ENCODE results near the gene STON1.

Gene STON1

GRCh38 chr2:48568547-48568946, 38.6 kb downstream of the STON1 start:
- H3K27ac ChIP-seq (ENCODE audit: low read length) = no peak overlapping the region
- no peaks in the 10 kb centered on the region for H4K20me1 ChIP-seq (ENCODE audit: insufficient read depth, low read length)
- H3K4me1 ChIP-seq (ENCODE audit: low read length) = peaks cover 7% of the 10 kb centered on the region
- no peaks in the 10 kb centered on the region for H3K9me3 ChIP-seq (ENCODE audit: insufficient read depth, low read length)
- no peaks in the 10 kb centered on the region for H3K79me2 ChIP-seq (ENCODE audit: low read length)
- no peaks in the 10 kb centered on the region for H3K36me3 ChIP-seq (replicated peaks; ENCODE audit: low read depth, low read length)
- TF ChIP-seq EZH2phosphoT487 (IDR thresholded peaks at IDR 0.05; ENCODE audit: low read depth) (no peak), CTCF (IDR thresholded peaks at IDR 0.05; ENCODE audit: low read depth, low read length) (no peak)
- H3K4me2 ChIP-seq (ENCODE audit: low read length) = no peak overlapping the region
- H3K9ac ChIP-seq (ENCODE audit: low read length) = no peak overlapping the region
- peaks cover 23% of the 10 kb centered on the region for H3K27me3 ChIP-seq (ENCODE audit: low read depth, low read length)
- H3K4me3 ChIP-seq (ENCODE audit: low read length) = no peak overlapping the region
- no peak overlapping the region for H2AFZ ChIP-seq (ENCODE audit: low read depth, low read length)

GRCh38 chr2:48569433-48569832, 39.5 kb downstream of the STON1 start:
- no peak overlapping the region for H3K27ac ChIP-seq (ENCODE audit: low read length)
- no peak overlapping the region for H3K4me2 ChIP-seq (ENCODE audit: low read length)
- H3K79me2 ChIP-seq (ENCODE audit: low read length) = no peaks in the 10 kb centered on the region
- H3K9ac ChIP-seq (ENCODE audit: low read length) = no peak overlapping the region
- no peak overlapping the region for H3K4me3 ChIP-seq (ENCODE audit: low read length)
- H4K20me1 ChIP-seq (ENCODE audit: insufficient read depth, low read length) = no peaks in the 10 kb centered on the region
- H3K27me3 ChIP-seq (ENCODE audit: low read depth, low read length) = peaks cover 23% of the 10 kb centered on the region
- H3K9me3 ChIP-seq (ENCODE audit: insufficient read depth, low read length) = no peaks in the 10 kb centered on the region
- H3K36me3 ChIP-seq (replicated peaks; ENCODE audit: low read depth, low read length) = no peaks in the 10 kb centered on the region
- TF ChIP-seq CTCF (IDR thresholded peaks at IDR 0.05; ENCODE audit: low read depth, low read length) = no peak
- no peak for TF ChIP-seq EZH2phosphoT487 (IDR thresholded peaks at IDR 0.05; ENCODE audit: low read depth)
- peaks cover 7% of the 10 kb centered on the region for H3K4me1 ChIP-seq (ENCODE audit: low read length)
- no peak overlapping the region for H2AFZ ChIP-seq (ENCODE audit: low read depth, low read length)

DNA sequence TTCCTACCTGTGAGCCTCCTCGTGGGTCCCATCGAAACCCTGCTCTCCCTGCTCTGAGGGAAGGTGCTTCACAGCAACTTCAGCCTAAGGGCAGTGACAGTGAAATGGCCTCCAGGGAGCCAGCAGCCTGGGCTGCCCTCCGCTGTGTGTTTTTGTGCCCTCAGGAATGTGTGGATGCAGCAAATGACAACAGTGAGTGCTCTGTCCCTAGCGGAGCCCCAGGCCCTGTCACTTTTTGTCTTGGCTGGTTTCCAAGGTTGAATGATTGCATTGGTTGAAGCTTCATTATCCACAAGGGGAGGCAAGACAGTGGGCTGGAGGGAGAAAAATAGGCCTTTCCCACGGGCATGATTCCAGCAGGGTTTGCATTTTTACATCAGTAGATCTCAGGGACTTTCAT, 42.9 kb downstream of the STON1 start:
- H3K4me3 ChIP-seq (ENCODE audit: low read length) = no peak overlapping the region
- no peaks in the 10 kb centered on the region for H3K9me3 ChIP-seq (ENCODE audit: insufficient read depth, low read length)
- H3K9ac ChIP-seq (ENCODE audit: low read length) = no peak overlapping the region
- no peak overlapping the region for H3K27ac ChIP-seq (ENCODE audit: low read length)
- H3K79me2 ChIP-seq (ENCODE audit: low read length) = no peaks in the 10 kb centered on the region
- peaks cover 20% of the 10 kb centered on the region for H3K27me3 ChIP-seq (ENCODE audit: low read depth, low read length)
- H3K4me2 ChIP-seq (ENCODE audit: low read length) = no peak overlapping the region
- no peak overlapping the region; the same call in 1 of the 2 replicates for H2AFZ ChIP-seq (ENCODE audit: low read depth, low read length)
- TF ChIP-seq CTCF (IDR thresholded peaks at IDR 0.05; ENCODE audit: low read depth, low read length) = no peak
- no peak for TF ChIP-seq EZH2phosphoT487 (IDR thresholded peaks at IDR 0.05; ENCODE audit: low read depth)
- no peaks in the 10 kb centered on the region for H3K36me3 ChIP-seq (replicated peaks; ENCODE audit: low read depth, low read length)
- H3K4me1 ChIP-seq (ENCODE audit: low read length) = peaks cover 7% of the 10 kb centered on the region
- H4K20me1 ChIP-seq (ENCODE audit: insufficient read depth, low read length) = no peaks in the 10 kb centered on the region

DNA sequence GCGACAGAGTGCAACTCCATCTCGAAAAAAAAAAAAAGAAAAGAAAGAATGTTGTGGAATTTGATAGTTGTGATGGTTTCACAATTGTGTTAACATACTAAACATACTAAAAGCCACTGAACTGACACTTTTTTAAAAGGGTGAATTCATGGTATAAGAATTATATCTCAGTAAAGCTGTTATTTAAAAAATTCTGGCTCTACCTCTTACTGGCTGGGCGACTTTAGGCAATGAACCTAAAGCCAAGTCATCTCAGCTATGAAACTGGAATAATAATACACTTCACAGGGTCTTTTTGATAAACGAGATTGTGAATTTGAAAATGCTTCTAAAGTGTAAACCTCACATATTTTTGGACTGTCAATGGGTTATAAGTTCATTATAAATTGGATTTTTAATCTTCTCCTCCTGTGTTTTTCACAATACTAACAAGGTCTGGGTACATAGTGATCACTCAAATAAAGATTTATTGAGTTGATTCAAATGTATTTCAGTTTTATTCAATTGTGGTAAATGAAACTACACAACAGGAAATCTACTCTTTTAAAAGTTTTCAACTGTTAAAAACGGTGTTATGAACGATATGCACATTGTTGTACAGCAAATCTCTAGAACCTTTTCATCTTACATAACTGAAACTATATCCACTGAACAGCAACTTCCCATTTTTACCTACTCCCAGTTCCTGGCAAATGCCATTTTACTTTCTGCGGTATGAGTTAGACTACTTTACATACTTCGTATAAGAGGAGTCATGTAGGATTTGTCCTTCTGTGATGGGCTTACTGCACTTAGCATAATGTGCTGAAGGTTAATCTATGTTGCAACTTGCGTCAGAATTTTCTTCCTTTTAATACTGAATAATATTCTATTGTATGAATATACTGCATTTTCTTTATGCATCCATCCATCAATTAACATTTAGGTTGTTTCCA, 44.7 kb downstream of the STON1 start:
- Histone ChIP-seq H3K4me2 (ENCODE audit: low read length) (no peak overlapping the region), H2AFZ (ENCODE audit: low read depth, low read length) (no peak overlapping the region), H3K9me3 (ENCODE audit: insufficient read depth, low read length) (no peaks in the 10 kb centered on the region), H4K20me1 (ENCODE audit: insufficient read depth, low read length) (no peaks in the 10 kb centered on the region), H3K27me3 (ENCODE audit: low read depth, low read length) (peaks cover 3% of the 10 kb centered on the region; the same call in 1 of the 2 replicates), H3K36me3 (replicated peaks; ENCODE audit: low read depth, low read length) (no peaks in the 10 kb centered on the region), H3K79me2 (ENCODE audit: low read length) (no peaks in the 10 kb centered on the region), H3K27ac (ENCODE audit: low read length) (no peak overlapping the region), H3K4me1 (ENCODE audit: low read length) (peaks cover 7% of the 10 kb centered on the region), H3K4me3 (ENCODE audit: low read length) (no peak overlapping the region), H3K9ac (ENCODE audit: low read length) (no peak overlapping the region)
- TF ChIP-seq CTCF (IDR thresholded peaks at IDR 0.05; ENCODE audit: low read depth, low read length) (no peak), EZH2phosphoT487 (IDR thresholded peaks at IDR 0.05; ENCODE audit: low read depth) (no peak)
